IPS DF 4.7 (cell line): ENCODE measurements around the gene FCN3.
"Not testable (repeated sequence)": the region's sequence is repeated elsewhere in the genome, so short reads cannot be mapped to it uniquely, and the experiment has no call there.

Experiments used
- DNase-seq: peaks from one replicate; pipeline ENCODE4 v3.0.0-alpha.2; 2013; ENCODE audit warnings: low spot score; ENCODE audit errors: extremely low read depth

The FCN3 gene

DNA sequence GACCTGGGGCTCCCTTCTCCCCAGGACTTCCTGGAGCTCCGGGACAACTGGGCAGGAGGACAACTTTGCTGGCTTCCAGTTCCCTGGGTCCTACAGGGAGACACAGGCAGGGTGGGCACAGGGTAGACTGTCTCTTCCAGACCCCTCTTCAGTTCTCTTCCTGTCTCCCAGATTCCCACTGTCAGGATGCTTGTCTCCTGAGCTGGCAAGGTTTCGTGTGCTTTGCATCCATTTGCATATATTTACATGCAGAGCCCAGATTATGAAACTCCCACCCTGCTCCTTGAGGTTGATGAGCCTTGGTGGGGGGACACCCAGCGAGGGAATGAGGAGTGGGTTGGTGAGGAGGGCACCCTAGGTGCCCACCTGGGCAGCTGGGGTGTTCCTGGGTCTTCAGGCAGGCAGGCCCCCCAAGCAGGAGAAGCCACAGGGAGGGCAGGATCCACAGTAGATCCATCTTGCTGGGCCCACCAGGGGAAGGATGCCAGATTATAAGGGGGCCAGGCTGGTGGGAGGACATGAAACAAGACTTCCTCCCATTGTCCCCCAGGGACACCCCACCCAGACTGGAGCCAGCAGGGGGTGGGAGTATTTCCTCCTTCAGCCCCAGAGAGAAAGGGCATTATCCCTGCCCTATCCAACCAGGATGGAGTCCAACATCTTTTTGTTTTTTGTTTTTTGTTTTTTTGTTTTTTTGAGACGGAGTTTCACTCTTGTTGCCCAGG is at the start of gene FCN3:
Gene FCN3, minus strand, starts transcription at position 463 of the 725 bp plus-strand sequence. Its CDS starts 6 bp downstream, at position 457.
- DNase-seq, result no peak

- DNase-seq, result no peak
Observed at GRCh38 chr1:27423709-27424108, 49.1 kb upstream of the FCN3 start.

GRCh38 chr1:27418326-27419185 is 43.9 kb upstream of the FCN3 start:
- DNase-seq, result no peak

- DNase-seq, result no peak
Observed at GRCh38 chr1:27417713-27418112, 43.1 kb upstream of the FCN3 start.

DNA sequence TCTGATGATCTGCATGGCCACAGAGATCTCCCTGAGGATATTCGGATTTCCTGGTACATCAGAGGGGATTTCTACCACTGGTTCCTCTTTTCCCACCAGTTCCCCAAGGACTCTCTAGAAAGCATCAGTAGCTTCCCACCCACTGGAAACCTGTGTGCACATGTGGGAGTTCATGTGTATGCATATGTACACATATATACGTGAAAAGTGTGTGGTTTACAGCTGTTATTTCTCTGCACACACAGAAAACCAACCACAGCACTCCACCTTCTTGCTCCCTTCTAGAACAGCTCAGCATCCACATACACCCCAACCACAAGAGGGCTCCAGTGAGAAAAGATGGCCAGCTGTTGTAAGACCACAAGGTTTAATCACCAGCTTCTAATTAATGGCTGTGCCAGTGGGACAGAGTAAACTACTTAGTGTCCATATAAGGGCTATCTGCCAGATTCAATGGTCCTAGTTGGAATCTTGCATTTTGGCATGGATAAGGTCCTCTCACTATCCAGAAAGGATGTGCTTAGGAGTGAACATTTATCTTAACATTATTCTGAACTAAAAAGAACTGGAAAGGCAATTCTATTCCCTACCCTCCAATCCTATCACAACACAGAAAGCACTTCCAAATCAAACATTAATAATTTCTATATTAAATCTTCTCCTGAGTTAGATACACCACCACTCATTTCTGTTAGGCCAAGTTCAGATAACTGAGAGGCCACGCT is 41.9 kb upstream of the FCN3 start:
- no peak for DNase-seq

GRCh38 chr1:27414091-27414490 is 39.5 kb upstream of the FCN3 start:
- no peak for DNase-seq

- no peak for DNase-seq
Observed at GRCh38 chr1:27413004-27413403, 38.4 kb upstream of the FCN3 start.

GRCh38 chr1:27412502-27412901 is 37.9 kb upstream of the FCN3 start:
- DNase-seq, result no peak

- no peak for DNase-seq
Observed at GRCh38 chr1:27410709-27411108, 36.1 kb upstream of the FCN3 start.

DNA sequence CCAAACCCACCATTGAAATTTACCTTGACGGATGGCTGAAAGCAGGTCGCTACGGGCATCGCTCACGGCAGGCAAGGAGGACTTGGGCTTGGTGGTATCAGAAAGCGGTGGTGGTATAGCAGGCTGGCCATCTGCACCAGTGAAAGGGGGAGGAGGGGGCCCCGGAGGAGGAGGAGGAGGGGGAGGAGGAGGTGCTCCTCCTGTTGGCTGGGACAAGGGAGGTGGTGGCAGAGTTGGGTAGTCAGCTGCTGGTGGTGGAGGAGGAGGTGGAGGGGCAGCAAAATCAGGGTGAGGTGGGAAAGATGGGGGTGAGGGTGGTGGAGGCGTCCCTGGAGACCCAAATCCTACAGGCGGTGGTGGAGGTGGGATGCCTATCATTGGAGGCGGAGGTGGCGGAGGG is 35.0 kb upstream of the FCN3 start:
- DNase-seq, result no peak

- no peak for DNase-seq
Observed at GRCh38 chr1:27408151-27408550, 33.5 kb upstream of the FCN3 start.

- not testable (repeated sequence) for DNase-seq
Observed at GRCh38 chr1:27406791-27407190, 32.2 kb upstream of the FCN3 start.

- no peak for DNase-seq
Observed at GRCh38 chr1:27406362-27406680, 31.7 kb upstream of the FCN3 start.

DNA sequence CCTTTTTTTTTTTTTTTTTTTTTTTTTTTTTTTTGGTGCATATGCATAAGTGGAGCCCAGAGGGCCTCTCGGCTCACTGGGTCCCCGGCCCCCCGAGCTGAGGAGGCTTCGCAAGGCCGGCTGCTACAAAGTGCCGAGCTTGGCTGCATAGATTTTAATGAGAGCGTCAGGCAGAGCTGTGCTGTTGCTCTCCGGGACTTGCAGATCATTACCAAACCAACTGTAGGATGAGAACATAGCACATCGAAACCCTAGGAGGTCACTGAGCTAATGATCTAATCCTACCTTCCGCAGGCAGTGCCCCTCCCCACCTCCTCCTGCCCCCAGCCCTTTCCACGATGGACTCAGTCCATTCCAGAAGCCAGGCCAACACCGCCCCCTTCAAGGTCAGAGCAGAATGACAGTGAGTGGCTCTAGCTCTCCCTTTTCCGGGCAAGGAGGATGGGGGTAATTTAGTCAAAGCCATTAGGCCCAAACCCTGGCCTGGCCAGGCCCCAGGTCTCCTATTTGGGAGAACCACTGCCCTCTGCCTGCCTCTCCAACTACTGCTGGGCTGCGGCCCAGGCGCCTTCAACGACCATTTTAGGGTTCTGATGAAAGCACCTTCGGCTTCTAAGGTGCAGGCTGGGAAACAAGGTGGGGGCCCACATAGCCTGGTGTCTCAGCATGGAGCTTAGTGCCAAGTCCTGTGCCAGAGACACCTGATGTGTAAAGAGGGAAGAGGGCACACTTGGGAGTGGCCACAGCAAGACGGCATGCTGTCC is 31.2 kb upstream of the FCN3 start:
- DNase-seq, result not testable (repeated sequence)

DNA sequence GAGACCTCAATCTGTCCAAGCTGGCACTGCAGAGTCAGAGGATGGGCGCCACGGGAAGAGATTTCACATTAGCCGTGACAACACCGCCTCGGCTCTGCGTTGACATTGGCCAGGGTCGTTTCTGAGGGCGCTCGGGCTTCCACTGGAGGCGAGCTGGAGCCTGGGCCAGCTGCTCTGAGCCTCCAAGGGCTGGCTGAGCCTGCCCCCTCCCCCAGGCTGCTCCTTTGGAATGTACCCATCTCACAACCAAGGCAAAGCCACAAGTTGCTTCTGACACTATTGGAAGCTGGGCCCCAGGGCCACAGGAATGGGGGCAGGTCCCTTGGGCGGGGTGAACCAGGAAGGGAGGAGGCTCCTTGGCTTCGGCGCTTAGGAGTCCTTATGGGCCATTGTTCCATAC is 30.4 kb upstream of the FCN3 start:
- no peak for DNase-seq

DNA sequence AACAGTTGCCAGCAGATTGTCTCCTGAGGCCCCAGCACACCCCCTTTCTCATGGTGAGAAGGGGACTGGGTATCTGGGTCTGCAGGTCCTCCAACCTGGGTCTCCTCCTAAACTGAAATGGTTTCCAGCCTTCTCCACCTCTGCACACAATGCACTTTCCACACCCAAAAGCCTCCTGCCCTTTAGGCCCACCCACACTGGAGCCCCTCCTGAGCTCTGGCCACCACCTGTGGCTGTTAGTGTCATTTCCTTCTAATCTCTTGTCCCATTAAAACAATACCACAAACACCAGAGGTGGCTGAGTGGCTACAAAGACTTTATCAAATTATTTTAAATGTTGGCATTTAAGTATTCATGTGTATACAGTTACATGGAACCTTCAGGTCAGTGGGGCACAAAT is 29.3 kb upstream of the FCN3 start:
- no peak for DNase-seq

DNA sequence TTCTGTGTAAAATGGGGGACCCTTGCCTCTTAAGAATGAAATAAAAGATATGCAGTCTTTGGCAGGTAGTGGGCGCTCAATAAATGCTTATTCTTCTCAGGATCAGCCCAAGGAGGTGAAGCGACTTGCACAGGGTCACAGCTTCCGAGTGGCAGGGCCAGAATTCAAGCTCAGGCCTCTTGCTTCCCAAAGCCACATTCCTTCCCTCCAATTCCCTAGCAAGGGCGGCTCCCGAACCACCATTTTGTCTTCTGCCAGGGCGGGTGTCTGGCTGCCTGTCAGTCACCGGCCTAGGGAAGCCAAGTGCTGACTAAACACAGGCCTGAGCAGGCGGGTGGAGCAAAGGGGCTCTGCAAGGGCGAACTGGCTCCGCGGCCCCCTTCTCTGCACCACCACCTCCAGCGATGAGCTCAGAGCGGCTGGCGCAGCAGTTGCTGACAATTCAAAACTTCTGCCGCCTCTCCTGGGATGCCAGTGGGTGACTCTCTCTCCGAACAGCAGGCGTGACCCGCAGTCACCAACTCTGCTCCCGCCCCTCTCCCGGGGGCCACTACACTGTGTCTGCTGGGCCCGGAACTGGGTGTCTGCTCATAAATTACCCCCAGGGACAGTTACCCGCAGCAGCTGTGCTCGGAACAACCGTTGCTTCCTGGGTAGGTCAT is 28.6 kb upstream of the FCN3 start:
- DNase-seq, result no peak

GRCh38 chr1:27402349-27402754 is 27.7 kb upstream of the FCN3 start:
- no peak for DNase-seq

- no peak for DNase-seq
Observed at GRCh38 chr1:27400963-27401341, 26.3 kb upstream of the FCN3 start.

DNA sequence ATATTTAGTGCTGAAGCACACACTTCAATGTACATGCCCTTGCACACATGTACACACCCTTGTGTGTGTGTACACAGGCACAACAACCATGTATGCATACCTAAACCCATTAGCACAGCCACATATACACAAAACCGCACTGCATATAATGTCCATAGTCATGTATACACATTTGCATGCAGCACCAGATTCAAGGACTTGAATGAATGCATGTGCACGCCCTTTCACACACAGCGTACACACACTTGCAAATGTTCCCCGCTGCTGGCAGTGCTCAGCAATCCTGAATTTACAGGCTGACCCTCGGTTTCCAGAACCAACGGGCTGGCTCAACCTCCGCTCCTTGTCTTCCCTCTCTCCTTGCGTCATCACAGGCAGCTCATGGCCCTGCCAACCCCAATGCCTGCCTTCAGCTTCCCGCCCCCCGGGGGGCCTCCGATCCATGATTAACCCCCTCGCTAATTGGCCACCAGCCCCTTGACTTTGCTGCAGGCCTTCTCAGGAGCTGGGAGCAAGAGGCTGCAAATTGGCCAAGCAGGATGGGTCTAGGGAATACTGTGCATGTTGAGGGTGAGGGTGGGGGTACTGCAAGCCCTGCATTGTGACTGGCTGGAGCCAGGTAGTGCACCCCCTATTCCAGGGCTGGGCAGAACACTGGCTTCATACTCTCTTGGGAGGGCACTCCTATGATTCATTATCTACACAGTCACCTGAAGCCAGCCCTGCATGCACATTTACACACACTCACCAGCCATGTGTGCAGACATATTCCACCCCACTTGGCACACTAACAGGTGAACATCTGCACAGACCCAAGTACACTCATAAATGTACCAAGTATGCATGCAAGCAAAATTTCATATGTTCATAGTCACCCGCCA is 25.7 kb upstream of the FCN3 start:
- no peak for DNase-seq
